PC-9 (cell line): ENCODE measurements around the gene GRIP2. TPM values are rescaled to one million over a fixed set of nuclear protein-coding genes. Genes with fewer than 3 reads are reported as not detected.

ENCODE experiments used
- BruUV-seq: library from RNA; stranded (reverse); fragments of 400-500 nt; replicated peaks from 2 replicates; lab custom pipeline; 2021; lab: Mats Ljungman, UMichigan
- CTCF ChIA-PET: fragments of 300-600 bp; sonication (Branson Sonifier 250); formaldehyde crosslinking; loops from one replicate; lab custom pipeline; 2022; ENCODE audit warnings: antibody characterized with exemption; lab: Charles Lee
- POLR2A ChIA-PET: fragments of 300-600 bp; sonication (Branson Sonifier 250); formaldehyde crosslinking; loops from one replicate; lab custom pipeline; 2022; ENCODE audit warnings: antibody characterized with exemption; ENCODE audit not compliant: unreplicated experiment; lab: Charles Lee
- DNase-seq, 2 experiments: peaks; one replicate each; pipeline versions ENCODE4 v3.0.0 to v3.0.0-alpha.2; 2015 to 2022; ENCODE audit warnings: mixed read lengths in 1 of 2
- H2AFZ ChIP-seq: fragments of 200-600 bp; sonication (generic); 2 replicates; pipeline ENCODE4 v1.8.1; 2017; ENCODE audit warnings: antibody characterized with exemption
- H3F3A ChIP-seq: fragments of 200-600 bp; sonication (generic); 2 replicates; pipeline ENCODE4 v1.8.1; 2017; ENCODE audit warnings: antibody characterized with exemption, mild to moderate bottlenecking, low read depth; ENCODE audit not compliant: insufficient read depth
- H3K27ac ChIP-seq: fragments of 200-600 bp; sonication (generic); 2 replicates; pipeline ENCODE4 v1.6.1; 2016; ENCODE audit warnings: mixed run types
- H3K27me3 ChIP-seq: fragments of 200-600 bp; sonication (generic); 2 replicates; pipeline ENCODE4 v1.6.1; 2016; ENCODE audit warnings: low read depth, mixed run types; ENCODE audit not compliant: insufficient read depth
- H3K36me3 ChIP-seq: fragments of 200-600 bp; sonication (generic); 2 replicates; pipeline ENCODE4 v1.6.1; 2016; ENCODE audit warnings: low read depth, mixed run types
- H3K4me1 ChIP-seq: fragments of 200-600 bp; sonication (generic); replicated peaks from 2 replicates; pipeline ENCODE4 v1.6.1; 2016; ENCODE audit warnings: mixed run types; ENCODE audit not compliant: insufficient read depth
- H3K4me2 ChIP-seq: fragments of 200-600 bp; sonication (generic); 2 replicates; pipeline ENCODE4 v1.6.1; 2017; ENCODE audit warnings: mixed run types
- H3K4me3 ChIP-seq: fragments of 200-600 bp; sonication (generic); 2 replicates; pipeline ENCODE4 v1.6.1; 2016; ENCODE audit warnings: mixed run types
- H3K79me2 ChIP-seq: fragments of 200-600 bp; sonication (generic); 2 replicates; pipeline ENCODE4 v1.6.1; 2017; ENCODE audit warnings: low read depth, mixed run types
- H3K9me2 ChIP-seq: fragments of 200-600 bp; sonication (generic); 2 replicates; pipeline ENCODE4 v1.8.1; 2017; ENCODE audit warnings: mild to moderate bottlenecking; ENCODE audit not compliant: insufficient read depth
- H3K9me3 ChIP-seq: fragments of 200-600 bp; sonication (generic); 2 replicates; pipeline ENCODE4 v1.8.1; 2016; ENCODE audit warnings: low read depth; ENCODE audit not compliant: insufficient read depth
- H4K20me1 ChIP-seq: fragments of 200-600 bp; sonication (generic); 2 replicates; pipeline ENCODE4 v1.8.1; 2017; ENCODE audit not compliant: insufficient read depth
- CTCF ChIP-seq: fragments of 200-600 bp; sonication (generic); conservative IDR thresholded peaks from 2 replicates; pipeline ENCODE4 v1.6.1; 2017; ENCODE audit warnings: mixed run types, antibody characterized with exemption, mild to moderate bottlenecking, moderate library complexity
- EZH2 ChIP-seq: fragments of 200-600 bp; sonication (generic); IDR thresholded peaks from 2 replicates; pipeline ENCODE4 v1.8.0; 2017; ENCODE audit warnings: antibody characterized with exemption, low read depth
- intact Hi-C: fragments of 100-400 bp; cut with micrococcal nuclease; formaldehyde crosslinking; loops from one replicate; pipeline ENCODE4 v1.10.0; 2022; ENCODE audit not compliant: unreplicated experiment
- total RNA-seq: library from RNA; stranded (reverse); gene quantifications from 2 replicates; pipeline ENCODE4 v1.2.3, GENCODE V29; 2021

Gene GRIP2
- total RNA-seq, 1 experiment from 2014 or later = not detected

DNA sequence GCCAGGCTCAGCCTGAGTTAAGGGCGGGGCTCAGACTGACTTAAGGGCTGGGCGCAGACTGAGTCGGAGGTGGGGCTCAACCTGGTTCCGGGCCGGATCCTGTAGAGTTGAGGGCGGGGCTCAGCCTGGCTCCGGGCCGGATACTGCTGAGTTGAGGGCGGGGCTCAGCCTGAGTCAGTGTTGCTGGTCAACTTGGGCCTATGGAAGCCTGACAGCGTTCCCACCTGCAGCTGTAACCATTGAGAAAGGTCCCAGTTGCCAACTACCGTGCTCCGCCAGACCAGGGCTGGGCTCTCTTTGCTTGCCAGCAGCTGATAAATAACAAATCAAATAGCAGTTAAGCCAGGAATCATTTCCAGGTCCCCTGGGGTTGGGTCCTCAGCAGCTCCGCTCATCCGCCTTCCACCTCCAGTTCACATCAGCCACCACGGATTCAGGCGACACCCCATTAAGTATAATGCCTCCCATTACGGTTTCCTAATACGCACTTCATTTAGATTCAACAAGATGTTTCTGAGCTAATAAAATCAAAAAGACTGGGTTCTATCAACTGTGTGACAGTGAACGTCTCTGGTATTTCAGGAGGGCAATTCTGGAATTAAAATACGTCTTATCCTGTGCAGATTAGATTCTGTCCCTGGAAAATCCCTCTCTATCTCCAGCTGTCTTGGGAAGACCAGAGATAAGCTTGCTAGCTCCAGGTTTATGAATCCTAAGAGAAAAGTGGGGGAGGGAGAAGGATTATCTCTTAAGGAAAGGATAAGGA, 7.3 kb downstream of the GRIP2 start:
- peak in 1 of 2 experiments; percentile 56 for DNase-seq
- no peaks in the 10 kb centered on the region for H3K79me2 ChIP-seq
- no peaks in the 10 kb centered on the region for H4K20me1 ChIP-seq
- H3K9me3 ChIP-seq = no peaks in the 10 kb centered on the region
- no peak overlapping the region for H3K4me3 ChIP-seq
- ChIA-PET POLR2A (no interaction called here), CTCF (no interaction called here)
- H3K9me2 ChIP-seq = no peaks in the 10 kb centered on the region
- H3K4me2 ChIP-seq = peak overlapping the region; percentile 42
- no peaks in the 10 kb centered on the region for H3F3A ChIP-seq
- no TSS peak for BruUV-seq
- H3K27ac ChIP-seq = no peak overlapping the region
- no peaks in the 10 kb centered on the region for H3K4me1 ChIP-seq
- H2AFZ ChIP-seq = no peak overlapping the region
- H3K36me3 ChIP-seq = no peaks in the 10 kb centered on the region
- TF ChIP-seq EZH2 = no peak
- TF ChIP-seq CTCF = no peak
- intact Hi-C loops = no loop called here
- no peaks in the 10 kb centered on the region for H3K27me3 ChIP-seq

- no peak overlapping the region for H2AFZ ChIP-seq
- no peak for DNase-seq
- no peaks in the 10 kb centered on the region; the same call in 1 of the 2 replicates for H3K27me3 ChIP-seq
- no peaks in the 10 kb centered on the region for H3K9me2 ChIP-seq
- no peaks in the 10 kb centered on the region for H3K9me3 ChIP-seq
- H4K20me1 ChIP-seq = no peaks in the 10 kb centered on the region
- no peak overlapping the region for H3K4me3 ChIP-seq
- ChIA-PET POLR2A (no interaction called here), CTCF (no interaction called here)
- intact Hi-C loops = no loop called here
- no peak overlapping the region for H3K4me2 ChIP-seq
- no peaks in the 10 kb centered on the region for H3K36me3 ChIP-seq
- no TSS peak for BruUV-seq
- H3K27ac ChIP-seq = no peak overlapping the region
- H3F3A ChIP-seq = no peaks in the 10 kb centered on the region
- H3K79me2 ChIP-seq = no peaks in the 10 kb centered on the region
- TF ChIP-seq CTCF = no peak
- no peak for TF ChIP-seq EZH2
- no peaks in the 10 kb centered on the region for H3K4me1 ChIP-seq
Measured at GRCh38 chr3:14531856-14532395, 8.2 kb downstream of the GRIP2 start.

DNA sequence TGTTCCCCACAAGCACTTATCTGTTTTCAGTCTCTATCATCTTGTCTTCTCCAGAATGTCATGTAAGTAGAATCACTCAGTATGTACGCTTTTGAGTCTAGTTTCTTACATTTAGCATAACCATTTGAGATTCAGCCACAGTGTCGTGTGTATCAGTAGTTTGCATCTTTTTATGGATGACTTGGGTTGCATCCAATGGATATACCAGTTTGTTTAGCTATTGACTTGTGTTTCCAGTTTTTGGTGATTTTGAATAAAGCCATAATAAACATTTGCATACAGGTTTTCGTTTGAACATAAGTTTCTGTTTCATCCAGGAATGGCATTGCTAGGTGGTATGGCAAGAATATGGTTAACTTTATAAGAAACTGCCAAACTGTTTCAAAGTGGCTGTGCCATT, 12.1 kb downstream of the GRIP2 start:
- BruUV-seq = no TSS peak

More for the DNA sequence above, 12.1 kb downstream of the GRIP2 start:
- Histone ChIP-seq H2AFZ (no peak overlapping the region), H3K79me2 (no peaks in the 10 kb centered on the region), H4K20me1 (no peaks in the 10 kb centered on the region), H3K9me2 (no peaks in the 10 kb centered on the region), H3K4me2 (no peak overlapping the region), H3K4me3 (no peak overlapping the region), H3K36me3 (no peaks in the 10 kb centered on the region), H3K27me3 (peaks cover 11% of the 10 kb centered on the region), H3K4me1 (no peaks in the 10 kb centered on the region), H3K27ac (no peak overlapping the region), H3F3A (no peaks in the 10 kb centered on the region), H3K9me3 (no peaks in the 10 kb centered on the region)
- DNase-seq = no peak
- intact Hi-C loops = no loop called here
- ChIA-PET CTCF (interaction anchor here (0.7 kb wide), 1 partner anchor 130 kb away, joined by 4 read pairs; no protein-coding TSS in a partner anchor), POLR2A (no interaction called here)
- no peak for TF ChIP-seq EZH2
- TF ChIP-seq CTCF = no peak
